GM18858 (cell line): ENCODE measurements around the gene EVX2.

Experiments
- ATAC-seq: cut with Tn5 transposase; IDR thresholded peaks from one replicate; pipeline ENCODE4 v1.9.1; 2021; ENCODE audit not compliant: unreplicated experiment

EVX2 gene

GRCh38 chr2:176083796-176084261 is at the start of gene EVX2:
EVX2 (minus strand) TSS chr2:176083962; CDS start chr2:176083776, 186 bp downstream.
- ATAC-seq = no peak

GRCh38 chr2:176133389-176133788 is 49.6 kb upstream of the EVX2 start:
- no peak for ATAC-seq

GRCh38 chr2:176132205-176133171 is 48.7 kb upstream of the EVX2 start:
- ATAC-seq = no peak

DNA sequence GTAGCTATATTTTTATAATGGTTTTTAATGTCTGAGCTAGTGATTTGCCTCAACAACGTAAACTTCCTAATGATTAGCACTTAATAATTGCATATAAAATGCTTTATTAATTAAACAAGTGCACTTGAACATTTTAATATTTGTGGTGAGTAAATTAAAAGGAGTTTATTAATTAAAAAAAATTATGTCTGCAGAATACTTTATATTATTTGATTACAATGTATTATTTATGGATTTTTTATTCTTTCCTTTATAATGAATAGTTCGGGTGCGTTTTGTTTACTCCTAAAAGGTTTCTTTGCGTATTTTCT is 48.0 kb upstream of the EVX2 start:
- no peak for ATAC-seq

- ATAC-seq = no peak
Measured at GRCh38 chr2:176130957-176131847, 47.4 kb upstream of the EVX2 start.

DNA sequence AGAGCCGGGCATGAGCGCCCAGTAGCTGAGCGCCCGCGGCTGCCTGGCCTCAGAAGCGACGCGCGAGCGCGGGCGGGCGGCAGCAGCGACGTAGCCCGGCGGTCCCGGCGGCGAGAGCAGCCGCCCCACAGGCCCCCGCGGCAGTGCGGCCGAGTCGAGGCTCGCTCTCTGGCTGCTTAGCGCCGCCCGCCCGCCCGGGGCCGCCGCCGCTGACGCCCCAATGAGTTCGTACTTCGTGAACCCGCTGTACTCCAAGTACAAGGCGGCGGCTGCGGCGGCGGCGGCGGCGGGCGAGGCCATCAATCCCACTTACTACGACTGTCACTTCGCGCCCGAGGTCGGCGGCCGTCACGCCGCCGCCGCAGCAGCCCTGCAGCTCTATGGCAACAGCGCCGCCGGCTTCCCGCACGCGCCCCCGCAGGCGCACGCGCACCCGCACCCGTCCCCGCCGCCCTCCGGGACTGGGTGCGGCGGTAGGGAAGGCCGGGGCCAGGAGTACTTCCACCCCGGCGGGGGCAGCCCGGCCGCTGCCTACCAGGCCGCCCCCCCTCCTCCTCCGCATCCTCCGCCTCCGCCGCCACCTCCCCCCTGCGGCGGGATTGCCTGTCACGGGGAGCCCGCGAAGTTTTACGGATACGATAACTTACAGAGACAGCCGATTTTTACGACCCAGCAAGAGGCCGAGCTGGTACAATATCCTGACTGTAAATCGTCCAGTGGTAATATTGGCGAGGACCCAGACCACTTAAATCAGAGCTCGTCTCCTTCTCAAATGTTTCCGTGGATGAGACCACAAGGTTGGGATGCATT is 46.6 kb upstream of the EVX2 start:
- ATAC-seq = no peak

DNA sequence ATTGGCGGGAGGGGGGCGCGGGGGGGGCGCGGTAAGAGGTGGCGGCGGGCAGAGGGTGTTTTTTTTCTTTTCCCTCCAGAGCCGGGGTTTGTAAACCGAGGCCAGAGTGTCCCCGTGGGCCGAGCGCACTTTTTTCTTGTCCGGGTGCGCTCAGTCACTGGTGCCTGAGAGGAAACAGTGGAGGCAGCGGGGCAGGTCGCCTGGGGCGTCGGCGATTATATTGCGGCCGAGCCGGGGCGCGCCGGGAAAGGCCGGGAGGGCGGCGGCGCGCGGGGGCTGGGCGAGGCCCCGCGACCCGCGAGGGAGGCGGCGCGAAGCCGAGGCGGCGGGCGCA is 46.0 kb upstream of the EVX2 start:
- no peak for ATAC-seq

DNA sequence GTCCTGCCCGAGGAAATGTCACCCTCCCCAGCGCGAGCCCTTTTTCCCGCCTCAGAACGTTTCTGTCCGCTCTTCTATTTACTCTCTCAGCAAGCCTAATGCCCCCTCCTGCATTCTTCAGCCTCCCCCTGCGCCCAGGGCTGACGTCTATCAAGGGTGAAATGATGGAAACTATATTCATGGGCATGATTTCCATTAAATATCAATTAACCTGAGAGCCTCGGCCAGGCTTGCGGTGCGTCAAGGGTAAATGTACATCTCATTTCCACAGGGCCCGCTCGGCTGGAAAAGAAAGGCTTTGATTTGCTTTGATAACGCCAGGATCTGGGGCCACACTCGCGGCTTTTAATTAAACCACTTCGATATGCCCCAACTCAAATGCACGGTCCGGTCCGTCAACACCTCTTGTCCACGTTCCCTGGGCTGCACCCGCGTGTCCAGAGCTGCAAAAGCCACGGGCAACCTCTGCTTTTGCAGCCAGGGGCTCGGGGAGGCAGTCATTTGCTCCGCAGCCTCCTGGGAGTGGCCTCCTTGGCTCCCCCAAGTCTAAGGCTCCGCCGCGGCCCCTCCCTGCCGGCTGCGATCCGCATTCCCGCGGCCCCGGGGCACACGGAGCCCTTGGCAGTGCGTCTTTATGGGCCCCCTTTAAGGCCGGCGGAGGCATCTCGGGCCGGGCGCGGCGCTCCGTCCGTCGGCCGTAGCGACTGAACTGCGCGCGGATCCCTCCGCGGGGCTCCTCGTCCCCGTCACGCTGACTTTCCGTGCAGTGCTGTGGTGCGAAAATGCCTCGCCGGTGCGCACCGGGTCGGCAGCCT is 45.4 kb upstream of the EVX2 start, which contains the start of gene HOXD8:
HOXD8 (plus strand) TSS at position 724 of the 815 bp plus-strand sequence. CDS start 662 bp downstream, outside the sequence.
- ATAC-seq = no peak

- no peak for ATAC-seq
Measured at GRCh38 chr2:176128172-176128981, 44.6 kb upstream of the EVX2 start.

DNA sequence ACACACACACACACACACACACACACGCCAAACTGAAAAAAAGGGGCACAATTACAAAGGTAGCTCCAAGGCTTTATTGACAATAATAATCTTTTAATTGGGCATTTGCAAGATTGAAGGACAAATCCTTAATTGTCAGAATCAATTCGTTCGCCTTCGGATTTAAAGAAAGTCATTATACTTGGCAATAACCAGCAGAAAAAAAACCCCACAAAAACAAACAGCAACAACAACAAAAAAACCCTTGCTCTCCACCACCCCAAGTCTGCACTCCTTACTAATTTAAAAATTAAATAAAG is 44.0 kb upstream of the EVX2 start:
- no peak for ATAC-seq

- no peak for ATAC-seq
Measured at GRCh38 chr2:176126929-176127773, 43.4 kb upstream of the EVX2 start.

- no peak for ATAC-seq
Measured at GRCh38 chr2:176125772-176126054, 42.0 kb upstream of the EVX2 start.

DNA sequence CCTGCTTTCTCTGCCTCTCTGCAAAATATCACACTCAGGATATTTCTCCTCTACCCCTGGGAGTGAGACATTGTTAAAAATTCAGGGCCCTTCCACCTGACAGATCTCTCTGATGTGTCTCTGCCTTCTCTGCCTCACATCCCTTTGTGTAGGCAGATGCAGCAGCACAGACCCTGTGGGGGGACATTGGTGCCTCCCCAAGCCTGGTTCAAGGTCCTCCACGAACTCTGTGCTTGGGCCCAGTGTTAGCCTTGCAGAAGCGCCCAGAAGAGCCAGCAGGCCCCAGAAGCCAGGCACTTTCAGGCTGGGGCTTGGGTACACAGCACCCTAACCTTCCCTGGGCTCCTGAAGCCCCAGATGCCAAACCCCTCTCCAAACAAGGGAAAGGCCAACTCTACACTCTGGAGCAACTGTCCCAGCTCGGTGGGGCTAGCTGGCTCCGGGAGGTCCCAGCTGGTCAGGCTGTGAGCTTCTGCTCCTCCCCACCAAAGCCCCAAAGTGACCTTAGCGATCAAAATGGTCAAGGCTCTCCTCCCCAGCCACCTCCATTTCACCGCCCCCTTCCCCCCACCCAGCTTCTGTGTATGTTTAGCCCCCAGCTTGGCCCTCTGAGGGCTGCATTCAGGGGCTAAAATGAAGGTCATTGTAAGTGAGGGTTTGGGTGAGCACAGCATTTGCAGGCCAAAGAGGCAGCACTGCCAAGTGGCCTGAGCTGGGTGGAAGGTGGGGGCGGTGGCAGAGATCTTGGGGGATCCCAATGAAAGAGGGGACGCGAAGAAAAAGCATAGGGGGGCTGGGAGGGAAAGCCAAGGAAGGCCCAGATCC is 41.4 kb upstream of the EVX2 start:
- ATAC-seq = no peak

DNA sequence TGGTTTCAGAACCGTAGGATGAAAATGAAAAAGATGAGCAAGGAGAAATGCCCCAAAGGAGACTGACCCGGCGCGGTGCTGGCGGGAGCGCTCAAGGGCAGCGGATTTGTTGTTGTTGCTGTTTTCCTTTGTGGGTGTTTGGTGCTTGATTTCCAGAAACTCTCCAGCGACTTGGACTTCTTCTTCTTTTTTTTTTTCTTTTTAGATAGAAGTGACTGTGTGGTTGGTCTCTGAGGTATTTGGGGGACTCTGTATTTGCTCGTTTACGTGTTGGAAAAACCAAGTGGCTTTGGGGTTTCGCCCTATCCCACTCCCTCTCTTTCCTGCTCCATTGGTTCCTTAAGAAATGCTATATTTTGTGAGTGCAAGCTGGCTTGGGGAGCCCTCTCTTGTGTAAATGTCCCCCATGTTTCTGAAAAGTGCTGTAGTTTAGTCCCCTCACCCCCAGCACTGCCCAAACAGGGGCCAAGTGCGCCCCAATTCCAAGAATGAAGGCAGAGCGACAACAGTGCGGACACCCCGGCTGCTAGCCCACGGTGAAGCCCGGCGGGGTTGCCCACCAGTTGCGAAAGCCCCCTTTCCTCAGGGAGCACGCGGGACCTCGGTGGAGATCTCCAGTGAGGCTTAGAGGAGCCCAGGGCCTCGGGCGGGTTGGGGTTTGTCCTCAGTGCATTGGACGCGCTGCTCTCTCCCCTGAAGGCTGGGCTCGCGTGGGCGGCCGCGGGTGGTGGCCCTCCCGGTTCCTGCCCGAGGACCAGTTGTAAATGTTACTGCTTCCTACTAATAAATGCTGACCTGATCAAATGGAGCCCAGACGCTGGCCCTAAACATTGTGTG is 40.6 kb upstream of the EVX2 start:
- no peak for ATAC-seq

GRCh38 chr2:176123411-176124109 is 39.8 kb upstream of the EVX2 start:
- no peak for ATAC-seq

GRCh38 chr2:176122683-176123410 is 39.1 kb upstream of the EVX2 start, which contains the start of gene HOXD9:
HOXD9 (plus strand) TSS chr2:176122719; CDS start chr2:176122769, 50 bp downstream.
- ATAC-seq = no peak
